Nasal cavity respiratory epithelium epithelial cell of viscerocranial mucosa (primary cell): ENCODE results near the gene ETV3. TPM values are rescaled to one million over a fixed set of nuclear protein-coding genes. Genes with fewer than 3 reads are reported as not detected.

Experiments
- total RNA-seq: library from RNA; depleted of rRNA; stranded (reverse); fragments of >200 nt; gene quantifications from 2 replicates; pipeline ENCODE4 v1.2.3, GENCODE V29; 2014

ETV3 gene
- total RNA-seq: 19.1 and 23.2 TPM in 2 replicates

GRCh38 chr1:157138220-157139051 lies at the start of gene ETV3:
Gene ETV3, minus strand, starts transcription at chr1:157138395. Its CDS starts 2,043 bp downstream, at chr1:157136352.

DNA sequence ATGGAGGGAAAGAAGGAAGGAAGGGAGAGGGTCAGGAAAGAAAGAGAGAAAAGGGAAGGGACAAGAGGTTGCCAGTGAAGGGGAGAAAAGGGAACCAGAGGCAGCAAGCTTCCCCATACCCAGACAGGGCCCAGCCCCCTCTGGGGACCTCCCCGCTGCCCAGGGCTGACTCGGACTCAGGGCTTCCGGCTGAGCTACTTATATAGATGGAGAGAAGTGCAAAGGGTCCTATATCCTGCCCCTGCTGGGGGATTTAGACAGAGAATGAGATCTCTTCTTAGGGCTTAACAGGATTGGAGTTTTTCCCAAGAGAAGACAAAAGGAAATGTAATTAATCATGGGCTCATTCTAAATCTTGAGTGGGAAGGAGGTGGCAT lies 38.6 kb downstream of the ETV3 start, which contains the start of gene ETV3L:
ETV3L (minus strand) TSS at position 176 of the 377 bp plus-strand sequence. CDS start 285 bp downstream, outside the sequence.

Other genes starting within 250 kb of the ETV3 start
- 1.7 and 3.5 TPM in 2 replicates for gene PEAR1, start 244.7 kb downstream of the ETV3 start, total RNA-seq
- not detected in 2 replicates for gene LRRC71, start 217.8 kb downstream of the ETV3 start, total RNA-seq
- gene ARHGEF11, start 92.7 kb downstream of the ETV3 start, total RNA-seq: 19.1 and 26.6 TPM in 2 replicates
- gene ETV3L, start 38.6 kb downstream of the ETV3 start, total RNA-seq: not detected in 2 replicates